ENCODE data around the gene TMEM53.

- TF ChIP-seq TAF1 (IDR thresholded peaks at IDR 0.05; ENCODE audit: low read depth, low read length) (no peak), POLR2AphosphoS5 (IDR thresholded peaks at IDR 0.05; ENCODE audit: low read depth, low read length) (no peak), POLR2A (IDR thresholded peaks at IDR 0.05; ENCODE audit: low read depth, low read length) (no peak), PAX5 (IDR thresholded peaks at IDR 0.05; ENCODE audit: insufficient read depth, low read length, severe bottlenecking) (no peak)
These were observed 21.8 kb upstream of the TMEM53 start for GRCh38 chr1:44696101-44696500.
